Neutrophil (primary cell): ENCODE results near the gene MN1.

Experiments used
- H3K27ac ChIP-seq: fragments of 200-600 bp; sonication (generic); 2 replicates; pipeline ENCODE4 v1.5.1; 2016; ENCODE audit warnings: mild to moderate bottlenecking, moderate library complexity
- H3K27me3 ChIP-seq: fragments of 200-600 bp; sonication (generic); 2 replicates; pipeline ENCODE4 v1.6.0; 2016; ENCODE audit warnings: mild to moderate bottlenecking
- H3K36me3 ChIP-seq: fragments of 200-600 bp; sonication (generic); 2 replicates; pipeline ENCODE4 v1.5.1; 2017
- H3K4me1 ChIP-seq, 2 experiments: fragments of 200-600 bp in 1 of 2; sonication (generic) in 1 of 2; 1 replicate in 1 of 2; 2 replicates in 1 of 2; pipeline versions ENCODE4 v1.5.1 to v1.6.1; 2013 to 2016; ENCODE audit warnings: low read depth in 1 of 2, low read length in 1 of 2, mild to moderate bottlenecking in 1 of 2, moderate library complexity in 1 of 2; ENCODE audit not compliant: control insufficient read depth in 1 of 2, insufficient read depth in 1 of 2
- H3K4me3 ChIP-seq, 2 experiments: fragments of 200-600 bp in 1 of 2; sonication (generic) in 1 of 2; 1 replicate in 1 of 2; 2 replicates in 1 of 2; pipeline ENCODE4 v1.5.1; 2013 to 2016; ENCODE audit warnings: low read depth in 1 of 2, low read length in 1 of 2, mild to moderate bottlenecking in 1 of 2, moderate library complexity in 1 of 2
- H3K9me3 ChIP-seq: fragments of 200-600 bp; sonication (generic); 2 replicates; pipeline ENCODE4 v1.5.1; 2016
- TF ChIP-seq, protein P1 (sequence below): fragments of 200-600 bp; sonication (generic); IDR thresholded peaks from 2 replicates; pipeline ENCODE4 v1.5.1; 2016; ENCODE audit warnings: antibody characterized with exemption

Gene MN1

GRCh38 chr22:27797520-27798391 is 3.8 kb downstream of the MN1 start:
- H3K36me3 ChIP-seq: no peaks in the 10 kb centered on the region
- no peak overlapping the region for H3K4me3 ChIP-seq
- H3K9me3 ChIP-seq: no peaks in the 10 kb centered on the region
- no peak overlapping the region for H3K27ac ChIP-seq
- peaks cover 0 to 8% of the 10 kb centered on the region in 2 experiments for H3K4me1 ChIP-seq
- TF ChIP-seq, protein P1, sequence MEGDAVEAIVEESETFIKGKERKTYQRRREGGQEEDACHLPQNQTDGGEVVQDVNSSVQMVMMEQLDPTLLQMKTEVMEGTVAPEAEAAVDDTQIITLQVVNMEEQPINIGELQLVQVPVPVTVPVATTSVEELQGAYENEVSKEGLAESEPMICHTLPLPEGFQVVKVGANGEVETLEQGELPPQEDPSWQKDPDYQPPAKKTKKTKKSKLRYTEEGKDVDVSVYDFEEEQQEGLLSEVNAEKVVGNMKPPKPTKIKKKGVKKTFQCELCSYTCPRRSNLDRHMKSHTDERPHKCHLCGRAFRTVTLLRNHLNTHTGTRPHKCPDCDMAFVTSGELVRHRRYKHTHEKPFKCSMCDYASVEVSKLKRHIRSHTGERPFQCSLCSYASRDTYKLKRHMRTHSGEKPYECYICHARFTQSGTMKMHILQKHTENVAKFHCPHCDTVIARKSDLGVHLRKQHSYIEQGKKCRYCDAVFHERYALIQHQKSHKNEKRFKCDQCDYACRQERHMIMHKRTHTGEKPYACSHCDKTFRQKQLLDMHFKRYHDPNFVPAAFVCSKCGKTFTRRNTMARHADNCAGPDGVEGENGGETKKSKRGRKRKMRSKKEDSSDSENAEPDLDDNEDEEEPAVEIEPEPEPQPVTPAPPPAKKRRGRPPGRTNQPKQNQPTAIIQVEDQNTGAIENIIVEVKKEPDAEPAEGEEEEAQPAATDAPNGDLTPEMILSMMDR: no peak
- peaks cover 41% of the 10 kb centered on the region for H3K27me3 ChIP-seq

- Histone ChIP-seq H3K4me1 (peaks cover 0 to 7% of the 10 kb centered on the region in 2 experiments), H3K27ac (no peak overlapping the region), H3K9me3 (no peaks in the 10 kb centered on the region), H3K27me3 (peaks cover 33% of the 10 kb centered on the region), H3K4me3 (no peak overlapping the region), H3K36me3 (no peaks in the 10 kb centered on the region)
- TF ChIP-seq, protein P1: no peak
Measured at GRCh38 chr22:27796829-27797519, 4.6 kb downstream of the MN1 start.

- no peaks in the 10 kb centered on the region for H3K36me3 ChIP-seq
- H3K9me3 ChIP-seq: no peaks in the 10 kb centered on the region
- no peak overlapping the region for H3K4me3 ChIP-seq
- peaks cover 23% of the 10 kb centered on the region for H3K27me3 ChIP-seq
- TF ChIP-seq, protein P1: no peak
- no peak overlapping the region for H3K27ac ChIP-seq
- no peaks in the 10 kb centered on the region for H3K4me1 ChIP-seq
Measured at GRCh38 chr22:27795696-27796517, 5.6 kb downstream of the MN1 start.

GRCh38 chr22:27795053-27795452 is 6.5 kb downstream of the MN1 start:
- no peak overlapping the region for H3K4me3 ChIP-seq
- no peaks in the 10 kb centered on the region for H3K9me3 ChIP-seq
- no peak overlapping the region for H3K27ac ChIP-seq
- no peaks in the 10 kb centered on the region for H3K36me3 ChIP-seq
- no peaks in the 10 kb centered on the region for H3K4me1 ChIP-seq
- H3K27me3 ChIP-seq: peaks cover 14% of the 10 kb centered on the region
- TF ChIP-seq, protein P1: no peak

DNA sequence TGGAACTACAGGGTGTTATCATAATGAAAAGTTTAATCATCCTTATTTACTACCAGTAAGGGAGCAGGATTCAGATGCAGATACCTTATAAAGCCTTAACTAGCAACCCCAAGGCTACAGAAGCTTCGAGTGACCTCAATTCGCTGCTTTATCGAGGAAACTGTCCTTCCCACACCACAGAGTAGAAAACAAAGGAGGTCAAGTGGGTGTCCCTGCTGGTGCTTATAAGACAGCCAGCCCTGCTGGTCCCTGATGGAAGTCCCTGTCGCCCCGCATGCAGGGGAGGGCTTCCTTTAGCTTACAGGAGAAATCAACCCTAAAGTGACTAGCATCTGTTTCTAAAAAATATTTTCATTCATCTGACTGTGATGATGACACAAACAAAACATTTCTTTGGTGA is 7.3 kb downstream of the MN1 start:
- no peak overlapping the region for H3K27ac ChIP-seq
- TF ChIP-seq, protein P1: no peak
- H3K4me3 ChIP-seq: no peak overlapping the region
- no peaks in the 10 kb centered on the region for H3K36me3 ChIP-seq
- no peaks in the 10 kb centered on the region for H3K4me1 ChIP-seq
- H3K27me3 ChIP-seq: peaks cover 12% of the 10 kb centered on the region
- H3K9me3 ChIP-seq: no peaks in the 10 kb centered on the region
